ENCODE results near the gene ZC3H7B.

Gene ZC3H7B

DNA sequence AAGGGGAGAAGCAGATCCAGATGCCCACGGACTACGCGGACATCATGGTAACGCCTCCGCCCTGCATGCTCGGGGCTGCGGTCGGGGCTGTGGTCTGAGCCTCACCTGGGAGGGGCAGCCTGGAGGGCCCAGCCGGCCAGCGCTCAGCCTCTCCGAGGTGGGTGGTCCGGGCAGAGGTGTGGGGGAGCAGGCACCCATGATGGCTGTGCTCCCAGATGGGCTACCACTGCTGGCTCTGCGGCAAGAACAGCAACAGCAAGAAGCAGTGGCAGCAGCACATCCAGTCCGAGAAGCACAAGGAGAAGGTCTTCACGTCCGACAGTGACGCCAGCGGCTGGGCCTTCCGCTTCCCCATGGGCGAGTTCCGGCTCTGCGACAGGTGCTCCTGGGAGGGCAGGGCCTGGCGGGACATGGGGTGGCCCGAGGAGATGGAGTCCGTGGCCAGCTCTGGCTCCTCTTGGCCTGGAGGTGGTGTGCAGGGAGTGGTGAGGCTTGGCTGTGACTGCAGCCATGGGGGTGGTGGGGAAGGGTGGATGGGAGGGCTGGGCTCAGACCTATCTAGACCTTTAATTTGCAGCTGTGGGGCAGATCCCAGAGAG lies 55.2 kb downstream of the ZC3H7B start:
- no peak for DNase-seq (ENCODE audit: low spot score)

DNA sequence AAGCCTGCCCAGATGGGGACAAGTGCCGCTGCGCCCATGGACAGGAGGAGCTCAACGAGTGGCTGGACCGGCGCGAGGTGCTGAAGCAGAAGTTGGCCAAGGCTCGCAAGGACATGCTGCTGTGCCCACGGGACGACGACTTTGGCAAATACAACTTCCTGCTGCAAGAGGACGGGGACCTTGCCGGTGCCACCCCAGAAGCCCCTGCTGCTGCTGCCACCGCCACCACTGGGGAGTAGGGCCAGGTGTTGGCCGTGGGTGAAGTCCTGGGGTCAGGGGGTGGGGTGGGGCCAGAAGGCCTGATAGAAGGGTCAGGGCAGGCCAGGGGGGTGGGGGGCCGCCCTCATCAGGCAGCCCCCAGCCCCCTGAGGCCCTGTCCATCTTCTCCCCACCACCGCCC lies 55.9 kb downstream of the ZC3H7B start:
- no peak for DNase-seq (ENCODE audit: low spot score)

DNA sequence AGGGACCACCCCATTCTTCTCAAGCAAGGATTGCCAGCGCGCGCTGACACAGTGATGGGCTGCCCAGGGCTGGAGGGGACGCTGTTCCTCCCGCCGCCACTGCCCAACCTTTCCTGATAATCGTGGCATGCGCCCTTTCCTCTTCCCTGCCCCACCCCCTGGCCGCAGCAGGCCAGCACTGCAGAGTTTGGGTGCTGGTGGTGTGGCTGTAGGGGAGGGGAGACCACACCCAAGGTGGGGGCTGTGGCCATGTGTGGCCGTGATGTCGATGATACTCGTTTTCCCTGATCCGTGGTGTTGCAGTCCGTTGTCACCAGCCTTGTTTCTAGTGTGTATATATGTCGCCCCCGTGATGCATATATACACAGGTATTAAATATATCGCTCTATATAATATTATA lies 57.6 kb downstream of the ZC3H7B start:
- no peak for DNase-seq (ENCODE audit: low spot score)

GRCh38 chr22:41359376-41359775 lies 58.1 kb downstream of the ZC3H7B start:
- no peak for DNase-seq (ENCODE audit: low spot score)

DNA sequence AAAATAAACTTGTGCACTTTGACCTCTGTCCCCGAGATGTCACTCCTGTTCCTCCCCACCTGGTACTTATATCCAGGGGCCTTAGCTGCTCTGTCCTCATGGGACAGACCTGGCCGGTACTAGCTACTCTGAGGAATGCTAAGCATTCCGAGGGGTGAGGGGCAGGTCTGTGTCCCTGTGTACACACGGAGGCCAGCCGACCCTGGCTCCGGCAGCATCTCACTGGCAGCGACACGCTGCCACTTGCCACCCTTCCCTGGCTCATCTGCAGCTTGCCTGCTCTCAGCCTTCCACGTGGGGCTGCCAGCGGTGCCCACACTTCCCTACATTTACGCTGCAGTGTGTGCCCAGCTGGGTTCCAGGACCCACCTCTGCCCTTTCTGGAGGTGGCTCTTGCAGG lies 58.8 kb downstream of the ZC3H7B start:
- no peak for DNase-seq (ENCODE audit: low spot score)

DNA sequence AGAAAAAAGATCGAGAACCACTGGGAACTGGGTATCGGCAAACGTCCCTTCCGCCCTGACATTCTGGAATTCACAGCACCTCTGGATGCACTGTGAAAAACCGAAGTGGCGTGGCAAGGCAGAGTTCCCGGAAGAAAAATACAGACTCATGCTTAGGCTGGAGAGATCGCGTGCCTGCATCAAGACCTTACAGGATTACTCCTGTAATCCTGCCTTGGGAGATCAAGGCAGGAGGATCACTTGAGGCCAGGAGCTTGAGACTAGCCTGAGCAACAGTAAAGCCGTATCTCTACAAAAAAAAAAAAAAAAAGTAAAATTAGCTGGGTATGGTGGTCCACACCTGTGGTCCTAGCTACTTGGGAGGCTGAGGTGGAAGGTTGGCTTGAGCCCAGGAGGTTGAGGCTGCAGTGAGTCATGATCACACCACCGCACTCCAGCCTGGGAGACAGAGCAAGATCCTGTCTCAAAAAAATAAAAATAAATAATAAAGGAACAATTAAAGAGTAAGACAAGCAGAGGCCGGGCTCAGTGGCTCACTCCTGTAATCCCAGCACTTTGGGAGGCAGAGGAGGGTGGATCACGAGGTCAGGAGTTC lies 60.5 kb downstream of the ZC3H7B start:
- DNase-seq (ENCODE audit: low spot score), result no peak

- no peak for DNase-seq (ENCODE audit: low spot score)
These were observed 61.3 kb downstream of the ZC3H7B start for GRCh38 chr22:41362615-41363014.

- DNase-seq (ENCODE audit: low spot score), result no peak
These were observed 62.9 kb downstream of the ZC3H7B start for GRCh38 chr22:41364233-41364632.

DNA sequence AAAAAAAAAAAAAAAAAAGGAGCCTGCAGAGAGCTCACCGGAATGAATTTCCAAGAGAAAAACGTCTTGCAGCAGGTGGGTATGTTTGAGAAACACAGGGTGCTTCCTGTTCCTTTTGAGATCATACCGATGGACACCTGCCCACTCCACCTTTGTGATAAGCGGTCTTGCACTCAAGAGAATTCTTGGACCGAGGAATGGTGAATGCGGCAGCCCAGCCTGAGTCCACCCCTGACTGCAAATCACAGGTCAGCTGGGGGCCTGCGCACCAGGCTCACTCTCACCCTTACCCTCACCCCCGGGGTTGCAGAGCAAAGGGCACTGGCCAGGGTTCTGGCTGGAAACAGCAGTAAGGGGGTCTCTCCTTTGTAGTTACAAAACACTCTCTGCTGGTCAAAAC lies 63.6 kb downstream of the ZC3H7B start:
- no peak for DNase-seq (ENCODE audit: low spot score)

GRCh38 chr22:41365425-41365824 lies 64.1 kb downstream of the ZC3H7B start:
- DNase-seq (ENCODE audit: low spot score), result no peak

DNA sequence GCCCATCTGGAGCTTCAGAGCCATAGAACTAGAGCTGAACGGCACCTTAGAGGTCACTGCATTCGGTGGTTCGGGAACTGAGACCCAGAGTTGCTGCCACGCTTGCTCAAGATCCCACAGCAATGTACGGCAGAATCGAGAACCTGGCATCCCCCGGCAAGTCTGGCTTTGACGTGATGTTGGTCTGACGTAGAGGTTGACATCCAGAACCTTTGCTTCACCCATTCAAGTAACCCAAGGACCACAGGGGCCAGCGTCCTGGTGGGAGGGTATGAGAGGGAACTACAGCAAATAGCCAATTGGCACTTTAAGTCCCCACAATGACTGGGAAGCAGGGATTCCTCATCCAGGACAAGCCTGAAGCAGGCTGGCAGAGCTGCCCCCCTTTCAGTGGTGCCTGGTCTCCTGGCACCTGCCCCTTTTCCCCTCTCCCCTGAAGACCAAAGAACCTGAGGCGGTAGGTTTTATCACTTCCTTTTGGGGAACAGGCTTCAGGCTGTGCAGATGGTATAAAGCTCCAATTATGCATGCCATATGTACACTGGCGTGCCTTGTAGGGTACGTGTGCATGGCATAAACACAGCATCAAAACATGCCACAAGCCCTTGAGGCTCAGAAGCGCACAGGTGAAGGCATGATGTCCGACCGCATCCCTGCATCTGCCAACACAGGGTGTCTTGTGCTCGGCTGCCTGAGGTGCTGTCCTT lies 65.2 kb downstream of the ZC3H7B start:
- no peak for DNase-seq (ENCODE audit: low spot score)

DNA sequence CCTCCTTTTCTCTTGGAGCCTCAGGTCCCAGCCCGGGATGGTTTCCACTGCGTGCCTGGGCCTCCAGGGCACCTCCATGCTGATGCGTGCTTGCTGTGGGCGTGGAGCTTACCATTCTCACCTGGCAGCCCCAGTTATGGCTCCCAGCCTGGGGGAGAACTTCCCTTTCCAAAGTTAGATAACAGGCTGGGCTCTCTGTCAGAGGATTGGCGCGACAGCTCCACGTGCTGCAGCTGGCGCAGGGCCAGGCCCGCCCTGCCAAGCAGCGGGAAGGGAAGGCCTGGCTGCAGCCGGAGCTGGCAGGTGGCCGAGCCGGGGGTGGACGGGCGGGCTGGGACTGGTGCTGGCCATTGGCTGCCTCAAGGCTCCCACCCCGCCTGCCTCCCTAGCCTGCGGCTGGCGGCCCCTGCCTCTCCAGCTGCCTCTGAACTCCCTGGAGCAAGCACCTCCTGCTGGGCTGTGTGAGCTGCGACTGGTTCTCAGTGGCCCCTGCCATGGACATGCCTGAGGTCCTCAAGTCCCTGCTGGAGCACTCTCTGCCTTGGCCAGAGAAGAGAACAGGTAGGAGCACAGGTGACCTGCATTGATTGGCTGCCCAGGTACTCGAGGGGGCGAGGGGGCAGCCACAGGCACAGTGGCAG lies 65.8 kb downstream of the ZC3H7B start:
- no peak for DNase-seq (ENCODE audit: low spot score)

DNA sequence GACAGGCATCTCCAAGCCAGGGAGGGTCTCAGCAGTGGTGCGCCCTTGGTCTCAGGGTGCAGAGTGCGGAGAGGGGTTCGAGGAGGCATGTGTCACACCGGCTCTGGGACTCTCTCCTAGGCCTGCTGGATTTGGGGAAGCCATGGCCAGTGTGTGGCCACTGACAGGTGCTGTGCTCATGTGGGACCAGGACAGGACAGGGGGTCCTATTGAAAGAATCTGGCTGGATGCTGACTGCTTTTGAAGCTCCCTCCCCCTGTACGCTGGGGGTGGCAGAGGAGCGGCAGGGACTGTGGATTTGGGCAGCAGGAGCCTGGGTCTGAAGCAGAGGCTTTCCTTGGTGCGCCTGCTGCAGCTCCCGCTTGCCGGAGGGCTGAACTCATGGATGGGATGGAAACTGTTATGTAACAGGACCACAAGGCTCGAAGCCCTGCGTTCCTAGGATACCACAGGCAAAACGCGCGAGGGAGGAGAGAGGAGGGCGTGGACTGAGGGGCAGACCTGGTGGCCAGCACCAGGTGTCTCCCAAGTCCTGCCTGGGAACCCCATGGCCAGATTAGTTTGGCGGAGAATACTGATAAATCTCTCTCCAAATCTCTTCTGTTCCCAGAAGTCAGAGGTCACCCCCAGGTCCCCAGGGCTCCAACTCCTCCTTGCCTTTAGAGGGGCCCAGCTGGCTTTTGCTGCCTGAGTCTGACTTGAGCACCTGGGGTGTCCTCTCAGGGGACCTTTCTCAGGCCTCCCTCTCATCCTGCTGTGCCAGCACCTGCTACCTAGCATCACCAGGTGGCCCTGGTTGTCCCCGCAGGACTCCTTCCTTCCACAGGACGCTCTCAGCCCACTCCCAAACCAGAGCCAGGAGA lies 66.6 kb downstream of the ZC3H7B start:
- DNase-seq (ENCODE audit: low spot score), result no peak

DNA sequence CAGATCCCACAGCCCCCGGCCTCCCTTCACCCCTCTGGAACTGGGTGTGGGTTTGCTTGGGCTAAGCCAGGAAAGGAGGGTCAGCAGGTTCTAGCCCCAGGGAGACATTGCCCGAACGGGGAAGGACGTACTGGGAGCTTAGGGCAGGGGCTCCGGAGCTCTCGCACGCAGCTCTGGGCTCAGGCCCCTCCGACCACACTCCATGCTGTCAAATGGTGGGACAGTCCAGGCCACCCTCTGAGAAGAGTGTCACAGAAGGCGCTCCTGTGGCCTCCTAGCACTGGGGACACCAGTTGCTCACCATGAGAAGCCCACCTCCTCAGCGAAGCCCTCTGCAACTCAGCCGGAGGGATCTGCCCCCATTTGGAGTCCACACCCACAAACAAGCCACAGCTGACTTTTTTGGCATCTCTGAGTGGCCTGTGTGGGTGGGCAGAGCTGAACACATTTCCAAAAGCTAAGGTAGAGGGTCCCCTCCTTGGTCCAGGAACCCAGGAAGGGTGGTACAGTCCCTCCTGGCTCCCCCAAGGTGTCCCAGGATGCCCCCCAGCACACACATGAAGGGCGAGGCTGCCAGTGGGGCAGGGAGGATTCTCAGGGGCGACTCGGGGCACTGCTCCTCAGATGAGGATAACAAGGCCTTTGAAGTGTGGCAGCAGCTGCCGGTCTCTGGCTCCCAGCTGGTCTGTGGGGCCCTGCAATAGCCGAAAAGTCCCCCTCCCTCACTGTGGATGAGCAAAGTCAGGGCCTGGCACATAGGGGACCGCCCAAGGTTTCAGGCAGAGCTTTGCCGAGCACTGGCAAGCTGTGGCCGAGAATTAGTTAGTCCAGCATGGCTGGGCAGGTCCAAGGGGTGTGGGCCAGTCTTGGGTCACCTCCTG lies 67.5 kb downstream of the ZC3H7B start:
- no peak for DNase-seq (ENCODE audit: low spot score)

- no peak for DNase-seq (ENCODE audit: low spot score)
These were observed 68.1 kb downstream of the ZC3H7B start for GRCh38 chr22:41369424-41369745.

GRCh38 chr22:41369837-41370236 lies 68.5 kb downstream of the ZC3H7B start:
- DNase-seq (ENCODE audit: low spot score), result no peak

- DNase-seq (ENCODE audit: low spot score), result no peak
These were observed 76.5 kb downstream of the ZC3H7B start for GRCh38 chr22:41377846-41378245.

DNA sequence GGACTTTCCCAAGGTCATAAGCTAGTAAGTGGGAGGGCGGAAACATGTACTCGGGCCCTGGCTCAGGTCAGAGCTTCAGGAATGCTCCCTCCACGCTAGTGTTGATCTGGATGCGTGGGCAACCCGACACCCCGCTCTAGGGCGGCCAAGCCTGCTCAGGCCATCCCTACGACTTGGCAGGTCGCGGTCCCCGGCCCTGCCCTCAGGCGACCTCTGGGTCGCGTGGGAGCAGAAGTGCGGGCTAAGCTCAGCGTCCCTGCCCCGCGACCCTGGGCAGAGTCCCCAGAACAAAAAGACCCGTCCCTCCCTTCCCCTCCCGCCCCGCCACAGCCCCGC lies 79.6 kb downstream of the ZC3H7B start:
- no peak for DNase-seq (ENCODE audit: low spot score)

DNA sequence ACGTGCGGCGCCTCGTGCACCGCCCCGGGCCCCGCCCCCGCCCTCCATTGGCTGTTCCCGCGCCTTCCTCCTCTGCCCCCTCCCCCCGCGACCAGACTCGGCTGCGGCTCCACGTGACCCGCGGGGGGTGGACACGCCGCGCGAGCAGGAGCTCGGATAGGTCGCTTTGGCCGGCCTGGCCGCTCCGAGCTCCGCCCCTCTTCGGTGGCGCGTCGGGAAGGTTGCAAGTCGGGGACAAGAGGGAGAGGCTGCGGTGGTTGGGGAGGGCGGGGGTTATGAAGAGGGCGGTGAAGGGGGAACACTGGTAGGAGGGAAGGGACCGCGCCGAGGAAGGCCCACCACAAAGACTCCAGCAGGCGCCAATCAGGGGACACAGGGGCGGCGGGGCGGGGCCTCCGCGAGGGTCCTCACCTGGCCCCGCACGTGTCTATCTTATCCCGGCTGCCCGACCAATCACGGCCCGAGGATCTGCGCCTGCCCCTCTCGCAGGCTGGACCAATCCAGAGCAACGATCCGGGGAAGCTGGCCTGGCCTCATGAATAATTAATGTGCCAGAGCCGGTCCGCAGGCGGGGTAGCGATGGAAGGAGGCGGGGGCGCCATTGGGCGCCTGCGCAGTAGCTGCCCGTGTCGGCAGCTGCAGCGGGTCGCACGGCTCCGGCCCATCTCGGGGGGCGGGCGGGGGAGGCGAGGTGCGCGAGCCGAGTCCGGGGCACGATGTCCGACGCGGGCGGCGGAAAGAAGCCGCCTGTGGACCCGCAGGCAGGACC lies 80.2 kb downstream of the ZC3H7B start, which contains the start of gene TEF:
Gene TEF, plus strand, starts transcription at position 614 of the 769 bp plus-strand sequence. Its CDS starts 103 bp downstream, at position 717.
- peak; percentile 98 for DNase-seq (ENCODE audit: low spot score)

GRCh38 chr22:41382098-41382578 lies 80.8 kb downstream of the ZC3H7B start:
- DNase-seq (ENCODE audit: low spot score), result peak; percentile 53

Measured in CD4-positive, alpha-beta T cell treated with Interleukin-6 at 100 ng/mL for 8 hours (primary cell).